Activated gamma-delta T cell treated with Interleukin-2 at 50 U/mL for 16 hours (primary cell): Measurements from ENCODE around the gene TAX1BP3.
"Not testable (repeated sequence)": the region's sequence is repeated elsewhere in the genome, so short reads cannot be mapped to it uniquely, and the experiment has no call there.

ENCODE experiments used
- DNase-seq: peaks from one replicate; pipeline ENCODE4 v3.0.0-alpha.2; 2020

Gene TAX1BP3, protein sequence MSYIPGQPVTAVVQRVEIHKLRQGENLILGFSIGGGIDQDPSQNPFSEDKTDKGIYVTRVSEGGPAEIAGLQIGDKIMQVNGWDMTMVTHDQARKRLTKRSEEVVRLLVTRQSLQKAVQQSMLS

DNA sequence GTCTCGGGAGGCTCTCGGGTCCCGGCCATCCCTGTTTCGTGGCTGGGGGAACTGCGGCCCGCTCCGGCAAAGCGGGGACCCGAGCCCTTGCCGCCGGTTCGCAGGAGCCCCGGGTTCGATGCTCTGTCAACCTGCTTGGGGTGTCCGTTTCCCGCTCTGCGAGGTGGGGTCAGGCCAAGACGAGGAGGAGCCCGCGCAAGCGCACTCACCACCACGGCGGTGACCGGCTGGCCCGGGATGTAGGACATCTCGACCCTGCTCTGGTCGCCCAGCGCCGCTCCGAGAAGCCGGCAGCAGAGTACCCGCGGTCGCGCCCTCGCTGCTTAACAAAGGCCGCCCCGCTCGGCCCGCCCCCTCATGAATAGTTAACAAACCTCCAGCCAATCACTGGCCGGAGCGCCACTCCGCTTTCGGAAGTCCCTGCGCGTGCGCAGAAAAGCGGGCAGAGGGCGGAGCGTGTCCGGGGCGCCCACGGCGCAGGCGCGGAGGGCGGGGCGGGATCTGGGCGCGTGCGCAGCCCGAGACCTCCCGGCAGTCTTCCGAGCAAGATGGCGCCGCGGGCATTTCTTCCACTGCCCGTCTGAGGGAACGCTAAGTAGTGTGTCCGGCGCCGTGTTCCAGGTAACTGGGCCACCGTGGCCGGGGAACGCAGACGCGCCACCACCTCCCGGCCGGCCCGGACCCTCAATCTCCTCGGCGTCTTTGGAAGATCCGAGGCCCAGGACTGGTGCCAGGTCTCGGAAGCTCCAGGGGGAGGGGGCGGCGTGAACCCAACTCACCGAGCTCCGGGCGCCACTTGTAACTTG lies at the start of gene TAX1BP3, which contains the start of gene EMC6:
Gene TAX1BP3, minus strand, starts transcription at position 300 of the 806 bp plus-strand sequence. Its CDS starts 52 bp downstream, at position 248.
Gene EMC6, plus strand, starts transcription at position 534 of the 806 bp plus-strand sequence. CDS start 335 bp downstream, outside the sequence.
- DNase-seq, result peak; percentile 99

DNA sequence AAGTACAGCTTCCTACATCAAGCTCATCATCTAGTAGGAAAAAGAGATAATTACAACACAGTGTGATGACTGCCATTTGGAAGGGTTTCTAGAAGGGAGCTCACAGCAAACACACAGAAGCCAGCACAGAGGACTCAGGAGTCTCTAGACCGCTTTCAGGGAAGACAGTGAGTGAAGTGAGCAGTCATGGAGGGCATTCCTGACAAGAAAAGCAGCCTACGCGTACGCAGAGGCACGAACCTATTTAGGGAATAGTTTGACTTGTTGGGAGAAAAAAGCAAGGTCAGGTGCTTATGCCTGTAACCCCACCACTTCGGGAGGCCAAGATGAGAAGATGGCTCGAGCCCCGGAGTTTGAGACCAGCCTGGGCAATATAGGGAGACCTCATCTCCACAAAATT lies 46.9 kb upstream of the TAX1BP3 start:
- no peak for DNase-seq

DNA sequence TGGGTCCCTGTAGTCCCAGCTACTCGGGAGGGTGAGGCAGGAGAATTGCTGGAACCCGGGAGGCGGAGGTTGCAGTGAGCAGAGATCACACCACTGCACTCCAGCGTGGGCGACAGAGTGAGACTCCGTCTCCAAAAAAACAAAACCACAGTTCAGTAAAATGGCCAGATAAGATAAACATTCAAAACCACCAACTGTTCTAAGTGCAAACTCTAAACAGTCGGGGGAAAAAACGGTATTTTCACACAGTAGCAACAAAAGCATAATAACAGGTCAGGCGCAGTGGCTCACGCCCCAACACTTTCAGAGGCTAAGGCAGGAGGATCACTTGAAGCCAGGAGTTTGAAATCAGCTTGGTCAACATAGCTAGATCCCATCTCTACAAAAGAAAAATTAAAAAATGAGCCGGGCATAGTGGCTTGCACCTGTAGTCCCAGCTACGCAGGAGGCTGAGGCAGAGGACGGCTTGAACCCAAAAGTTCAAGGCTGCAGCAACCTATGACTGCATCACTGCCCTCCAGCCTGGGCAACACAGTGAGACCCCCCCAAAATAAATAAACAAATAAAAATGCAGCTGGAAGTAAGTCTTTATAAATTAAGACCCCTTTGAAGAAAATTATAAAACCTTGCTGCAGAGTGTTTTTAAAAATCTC lies 44.6 kb upstream of the TAX1BP3 start:
- no peak for DNase-seq

DNA sequence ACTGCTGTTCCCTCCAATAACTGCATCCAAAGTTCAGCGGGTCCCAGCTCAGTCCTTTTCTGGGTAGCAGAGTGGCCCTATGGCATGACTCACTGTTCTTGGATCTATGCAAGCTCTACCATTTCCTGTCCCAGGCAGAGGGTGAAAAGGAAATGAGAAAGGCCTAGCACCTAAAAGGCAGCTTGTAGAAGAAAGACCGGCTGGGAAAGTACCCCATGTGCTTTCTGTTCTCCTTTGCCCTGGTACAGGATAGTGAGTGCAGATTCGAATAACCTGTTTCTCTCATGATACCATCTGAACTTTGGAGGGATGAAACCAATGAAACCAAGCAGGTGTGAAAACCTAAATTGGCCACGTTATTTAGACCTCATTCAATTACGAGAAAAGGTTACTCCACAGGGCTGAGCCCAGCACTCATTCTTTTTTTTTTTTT lies 42.6 kb upstream of the TAX1BP3 start:
- DNase-seq, result peak; percentile 72

DNA sequence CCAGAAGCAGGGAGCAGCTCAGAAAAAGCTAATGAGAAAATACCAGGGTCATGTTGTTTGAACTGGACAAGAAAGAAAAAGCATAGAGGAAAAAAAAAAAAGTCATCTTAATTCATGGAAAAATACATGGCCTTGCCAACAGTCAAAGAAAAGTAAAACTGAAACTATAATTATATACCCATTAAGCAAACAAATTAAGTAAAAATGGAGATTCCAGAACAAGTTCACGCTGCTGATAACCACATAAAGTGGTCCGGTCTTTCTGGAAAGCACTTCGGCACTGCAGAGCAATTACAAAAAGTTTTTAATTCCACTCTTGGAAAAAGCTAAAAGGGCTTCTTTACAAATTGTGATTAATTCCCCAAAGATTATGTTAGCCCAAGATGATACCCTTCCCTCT lies 40.0 kb upstream of the TAX1BP3 start:
- no peak for DNase-seq

DNA sequence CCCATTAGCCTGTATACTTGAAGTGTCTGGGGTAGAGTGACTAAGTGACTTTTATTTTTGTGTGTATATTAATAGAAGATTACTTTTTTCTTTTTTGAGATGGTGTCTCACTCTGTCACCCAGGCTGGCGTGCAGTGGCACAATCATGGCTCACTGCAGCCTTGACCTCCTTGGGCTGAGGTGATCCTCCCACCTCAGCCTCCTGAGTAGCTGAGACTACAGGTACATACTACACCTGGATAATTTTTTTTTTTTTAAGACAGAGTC lies 37.3 kb upstream of the TAX1BP3 start:
- not testable (repeated sequence) for DNase-seq

DNA sequence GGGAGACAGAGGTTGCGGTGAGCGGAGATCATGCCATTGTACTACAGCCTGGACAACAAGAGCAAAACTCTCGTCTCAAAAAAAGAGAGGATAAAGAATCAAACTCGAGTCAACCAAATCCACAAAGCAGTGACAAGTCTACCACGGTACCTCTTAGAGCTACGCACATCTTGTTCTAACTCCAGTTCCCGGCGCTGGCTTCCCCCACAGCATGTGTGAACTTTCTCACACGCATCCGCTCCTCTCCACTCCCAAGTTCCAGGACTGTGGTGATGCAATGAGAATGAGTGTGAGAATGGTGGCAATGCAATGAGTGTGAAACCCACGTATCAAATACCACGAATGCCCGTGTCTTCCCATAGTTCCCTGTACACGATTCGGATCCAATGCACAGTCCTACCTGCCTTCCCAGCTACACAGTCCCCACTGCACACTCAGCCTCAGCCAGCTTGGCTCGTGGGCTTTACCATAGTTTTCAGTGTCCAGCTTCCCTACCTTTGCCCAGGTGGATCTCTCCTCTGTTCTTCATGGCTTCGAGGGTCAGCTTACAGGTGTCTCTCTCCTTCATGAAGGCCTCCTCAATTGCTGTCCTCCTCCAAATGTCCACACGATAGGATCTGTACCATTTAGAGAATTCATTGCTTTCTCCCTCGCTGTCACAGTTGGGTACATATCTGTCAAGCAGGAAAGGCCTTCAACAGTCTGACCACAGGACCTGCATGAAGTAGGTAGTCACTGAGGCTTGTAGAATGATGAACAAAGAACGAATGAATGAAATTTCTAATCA lies 36.7 kb upstream of the TAX1BP3 start:
- no peak for DNase-seq

DNA sequence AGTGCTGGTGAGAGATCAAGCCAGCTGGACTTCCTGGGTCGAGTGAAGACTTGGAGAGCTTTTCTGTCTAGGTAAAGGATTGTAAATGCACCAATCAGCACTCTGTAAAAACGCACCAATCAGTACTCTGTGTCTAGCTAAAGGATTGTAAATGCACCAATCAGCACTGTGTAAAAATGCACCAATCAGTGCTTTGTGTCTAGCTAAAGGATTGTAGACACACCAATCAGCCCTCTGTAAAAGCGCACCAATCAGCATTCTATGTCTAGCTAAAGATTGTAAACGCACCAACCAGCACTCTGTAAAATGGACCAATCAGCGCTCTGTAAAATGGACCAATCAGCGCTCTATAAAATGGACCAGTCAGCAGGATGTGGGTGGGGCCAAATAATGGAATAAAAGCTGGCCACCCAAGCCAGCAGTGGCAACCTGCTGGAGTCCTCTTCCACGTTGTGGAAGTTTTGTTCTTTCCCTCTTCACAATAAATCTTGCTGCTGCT lies 33.7 kb upstream of the TAX1BP3 start:
- DNase-seq, result not testable (repeated sequence)

DNA sequence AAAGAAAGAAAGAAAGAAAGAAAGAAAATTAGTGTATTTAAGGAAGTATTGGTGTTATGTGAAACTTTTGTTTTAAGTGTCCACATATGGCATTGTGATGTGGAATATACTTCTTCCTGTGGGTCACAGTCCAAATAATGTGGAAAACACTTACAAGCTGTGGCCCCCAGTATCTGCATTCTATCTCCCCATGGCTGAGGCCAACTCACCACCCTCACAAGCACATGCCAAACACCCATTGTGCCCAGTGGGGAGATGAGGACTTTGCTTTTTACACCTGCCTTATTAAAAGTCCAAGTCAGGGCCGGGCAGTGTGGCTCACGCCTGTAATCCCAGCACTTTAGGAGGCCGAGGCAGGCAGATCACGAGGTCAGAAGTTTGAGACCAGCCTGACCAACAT lies 31.6 kb upstream of the TAX1BP3 start:
- no peak for DNase-seq

DNA sequence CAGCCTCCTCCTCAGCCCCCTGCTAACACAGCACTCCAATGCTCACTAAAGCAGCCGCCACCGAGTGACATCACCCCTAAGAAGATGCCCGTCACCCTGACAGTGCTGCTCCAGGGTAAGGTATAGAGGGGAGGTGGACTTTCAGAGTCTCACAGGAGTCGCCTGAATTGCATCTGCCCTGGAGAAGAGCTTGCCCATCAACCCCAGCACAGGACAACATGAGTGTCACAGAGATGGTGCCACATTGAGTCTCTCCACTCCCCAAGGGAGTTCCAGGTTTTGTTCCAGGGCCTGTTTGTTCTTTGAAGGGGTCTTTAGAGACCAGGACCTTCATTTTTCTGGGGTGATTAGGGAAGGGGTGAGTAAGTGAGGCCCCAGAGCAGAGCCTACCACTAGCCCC lies 29.8 kb upstream of the TAX1BP3 start:
- no peak for DNase-seq

DNA sequence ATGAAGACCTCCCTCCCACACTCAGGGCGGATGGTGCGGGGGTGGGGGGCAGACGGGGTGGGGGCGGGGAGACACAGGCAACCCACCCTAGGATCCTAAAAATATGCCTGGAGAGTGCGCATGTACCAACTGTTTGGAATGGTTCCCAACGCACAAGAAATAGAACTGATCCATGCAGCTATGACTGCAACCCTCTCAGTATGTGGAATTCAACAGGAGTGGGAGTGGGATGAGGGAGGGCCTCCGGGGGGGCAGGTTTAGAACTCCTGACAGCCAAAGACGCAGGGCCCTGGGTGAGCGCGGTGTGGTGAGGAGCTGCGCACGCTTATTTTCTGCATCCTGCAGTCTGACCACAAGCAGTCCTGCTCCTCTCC lies 28.7 kb upstream of the TAX1BP3 start:
- DNase-seq, result no peak

DNA sequence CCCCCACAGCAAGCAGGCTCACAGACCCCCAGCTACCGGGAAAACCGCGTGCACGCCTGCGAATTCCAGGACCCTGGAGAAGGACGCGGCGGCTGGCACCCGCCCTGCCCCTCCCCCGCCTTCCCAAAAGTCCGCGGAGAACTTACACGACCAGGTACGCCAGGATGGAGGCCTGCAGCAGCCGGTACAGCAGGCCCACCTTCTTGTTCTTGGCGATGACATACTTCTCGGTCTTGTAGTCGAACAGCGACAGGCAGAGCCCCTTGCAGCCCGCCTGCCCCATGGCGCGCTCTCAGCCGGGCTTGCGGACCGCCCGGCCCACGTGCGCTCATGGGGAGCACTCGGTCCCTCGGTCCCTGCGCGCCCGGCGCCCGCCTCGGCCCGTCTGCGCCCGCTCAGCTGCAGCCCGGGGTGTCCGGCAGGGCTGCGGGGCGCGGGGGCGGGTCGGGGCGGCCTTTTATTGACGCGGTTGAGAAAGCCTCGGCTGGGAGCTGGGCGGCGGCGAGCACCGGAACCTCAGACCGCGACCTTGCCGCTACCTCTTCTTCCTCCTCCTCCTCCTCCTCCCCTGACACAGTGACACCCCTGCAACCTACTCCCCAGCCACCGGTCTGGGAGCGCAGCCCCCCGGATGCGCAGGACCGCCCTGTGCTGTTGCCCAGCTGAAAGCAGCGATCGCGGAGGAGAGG lies 27.5 kb upstream of the TAX1BP3 start, which contains the start of gene P2RX5:
Gene P2RX5, minus strand, starts transcription at position 433 of the 689 bp plus-strand sequence. Its CDS starts 150 bp downstream, at position 283.
- peak; percentile 50 for DNase-seq

DNA sequence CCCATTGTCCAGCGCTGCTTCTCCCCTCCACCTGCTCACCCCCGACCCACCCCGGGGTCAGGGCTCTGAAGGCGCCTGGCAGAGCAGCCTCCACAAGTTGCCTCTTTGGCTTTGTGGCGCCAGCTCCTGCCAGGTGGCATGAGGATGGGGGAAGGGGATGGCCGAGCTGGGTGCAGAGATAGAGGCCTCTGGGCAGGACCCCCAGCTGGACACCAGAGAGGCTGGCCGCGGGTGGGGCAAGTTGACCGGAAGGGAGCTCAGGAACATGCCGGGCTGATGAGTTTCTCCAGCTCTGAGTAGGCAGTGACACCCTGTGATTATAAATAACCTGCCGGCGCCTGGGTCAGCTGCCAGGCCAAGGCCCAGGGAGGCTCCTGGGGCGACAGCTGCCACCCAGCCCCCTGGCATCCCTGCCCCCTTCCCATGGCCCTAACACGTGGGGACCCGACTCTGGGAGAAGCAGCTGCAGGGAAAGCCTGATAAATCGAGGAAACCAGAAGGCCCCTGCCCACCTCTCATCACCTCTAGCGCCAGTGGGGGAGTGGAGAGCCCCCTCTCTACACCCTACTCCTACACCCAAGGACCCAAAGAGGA lies 26.8 kb upstream of the TAX1BP3 start:
- no peak for DNase-seq

DNA sequence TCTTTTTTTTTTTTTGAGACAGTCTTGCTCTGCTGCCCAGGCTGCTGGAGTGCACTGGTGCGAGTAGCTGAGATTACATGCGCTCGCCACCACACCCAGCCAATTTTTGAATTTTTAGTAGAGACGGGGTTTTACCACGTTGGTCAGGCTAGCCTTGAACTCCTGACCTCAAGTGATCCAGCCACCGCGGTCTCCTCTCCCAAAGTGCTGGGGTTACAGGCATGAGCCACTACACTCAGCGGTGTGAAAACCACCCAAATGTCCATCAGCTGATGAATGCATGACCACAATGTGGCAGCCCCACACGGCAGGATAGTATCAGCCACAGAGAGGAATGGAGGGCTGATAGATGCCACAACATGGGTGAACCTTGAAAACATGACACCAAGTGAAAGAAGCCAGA lies 25.5 kb upstream of the TAX1BP3 start:
- peak; percentile 25 for DNase-seq

DNA sequence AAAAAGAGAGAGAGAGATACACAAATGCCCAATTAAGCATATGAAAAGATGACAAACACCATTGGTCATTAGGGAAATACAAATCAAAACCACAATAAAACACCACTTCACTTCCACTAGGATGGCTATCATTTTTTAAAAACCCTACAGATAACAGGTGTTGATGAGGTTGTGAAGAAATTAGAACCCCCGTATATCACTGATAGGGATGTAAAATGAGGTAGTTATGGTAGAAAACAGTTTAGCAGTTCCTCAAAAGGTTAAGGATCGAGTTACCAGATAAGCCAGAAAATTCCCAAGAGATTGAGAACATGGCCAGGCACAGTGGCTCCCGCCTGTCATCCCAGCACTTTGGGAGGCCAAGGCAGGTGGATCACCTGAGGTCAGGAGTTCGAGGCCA lies 24.8 kb upstream of the TAX1BP3 start:
- DNase-seq, result no peak

DNA sequence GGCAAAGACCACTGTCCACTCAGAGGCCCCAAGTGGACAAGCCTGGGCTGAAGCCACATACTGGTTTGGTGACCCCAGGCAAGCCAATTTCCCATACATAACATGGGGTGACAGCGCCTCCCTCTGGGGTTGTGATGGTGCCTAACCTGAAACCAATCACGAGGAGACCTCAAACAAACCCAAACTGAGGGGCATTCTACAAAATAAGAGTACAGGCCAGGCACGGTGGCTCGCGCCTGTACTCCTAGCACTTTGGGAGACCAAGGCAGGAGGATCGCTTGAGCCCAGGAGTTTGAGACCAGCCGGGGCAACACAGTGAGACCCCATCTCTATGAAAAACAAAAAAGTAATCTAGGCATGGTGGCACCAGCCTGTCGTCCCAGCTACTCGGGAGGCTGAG lies 24.0 kb upstream of the TAX1BP3 start:
- DNase-seq, result no peak

DNA sequence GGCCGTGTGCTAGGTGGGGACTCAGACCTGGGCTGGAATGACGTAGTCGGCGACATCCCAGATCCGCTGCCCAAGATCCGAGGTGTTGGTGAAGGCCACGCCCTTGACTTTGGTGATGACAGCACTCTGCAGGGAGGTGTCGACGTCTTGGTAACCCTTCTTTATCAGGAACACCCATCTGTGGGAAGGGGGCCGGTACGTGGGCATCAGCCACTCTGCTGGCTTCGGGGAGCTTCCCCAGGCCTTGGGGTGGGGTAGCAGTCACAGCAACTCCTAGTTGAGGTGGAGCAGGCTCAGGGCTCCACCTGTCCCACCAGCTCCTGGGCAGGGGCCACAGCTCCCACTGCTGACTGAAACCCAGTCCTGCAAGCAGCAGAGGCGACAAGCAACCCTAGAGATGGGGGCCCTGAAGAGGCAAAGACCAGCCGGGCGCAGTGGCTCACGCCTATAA lies 23.3 kb upstream of the TAX1BP3 start:
- DNase-seq, result no peak

DNA sequence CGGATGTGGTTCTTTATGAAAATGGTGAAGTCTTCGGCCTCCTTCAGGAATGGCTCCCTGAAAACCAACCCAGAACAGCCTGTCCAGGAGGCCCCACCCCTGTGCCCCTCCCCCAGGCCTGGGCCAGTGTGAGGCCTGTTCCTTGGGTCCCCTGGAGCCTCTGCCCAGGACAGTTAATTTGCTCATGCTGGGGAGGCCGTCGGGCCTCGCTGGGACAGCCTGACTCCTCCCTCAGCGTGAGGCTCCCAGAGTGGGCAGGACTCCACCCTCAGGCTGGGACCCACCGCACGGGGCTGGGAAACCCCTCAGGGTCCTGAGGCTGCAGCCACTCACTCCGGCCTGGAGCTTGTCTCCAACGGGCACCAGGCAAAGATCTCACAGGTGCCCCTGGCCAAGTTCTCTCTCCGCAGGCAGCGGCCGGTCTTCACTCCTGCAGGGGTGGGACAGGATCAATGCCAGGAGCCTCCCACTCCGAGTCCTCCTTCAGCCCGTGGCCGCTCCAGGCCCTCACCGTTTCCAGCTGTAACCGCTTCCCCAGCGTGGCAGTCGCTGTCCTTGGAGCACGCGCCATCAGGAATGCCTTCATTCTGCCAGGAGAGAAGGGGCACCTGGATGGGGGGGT lies 21.8 kb upstream of the TAX1BP3 start:
- DNase-seq, result no peak

DNA sequence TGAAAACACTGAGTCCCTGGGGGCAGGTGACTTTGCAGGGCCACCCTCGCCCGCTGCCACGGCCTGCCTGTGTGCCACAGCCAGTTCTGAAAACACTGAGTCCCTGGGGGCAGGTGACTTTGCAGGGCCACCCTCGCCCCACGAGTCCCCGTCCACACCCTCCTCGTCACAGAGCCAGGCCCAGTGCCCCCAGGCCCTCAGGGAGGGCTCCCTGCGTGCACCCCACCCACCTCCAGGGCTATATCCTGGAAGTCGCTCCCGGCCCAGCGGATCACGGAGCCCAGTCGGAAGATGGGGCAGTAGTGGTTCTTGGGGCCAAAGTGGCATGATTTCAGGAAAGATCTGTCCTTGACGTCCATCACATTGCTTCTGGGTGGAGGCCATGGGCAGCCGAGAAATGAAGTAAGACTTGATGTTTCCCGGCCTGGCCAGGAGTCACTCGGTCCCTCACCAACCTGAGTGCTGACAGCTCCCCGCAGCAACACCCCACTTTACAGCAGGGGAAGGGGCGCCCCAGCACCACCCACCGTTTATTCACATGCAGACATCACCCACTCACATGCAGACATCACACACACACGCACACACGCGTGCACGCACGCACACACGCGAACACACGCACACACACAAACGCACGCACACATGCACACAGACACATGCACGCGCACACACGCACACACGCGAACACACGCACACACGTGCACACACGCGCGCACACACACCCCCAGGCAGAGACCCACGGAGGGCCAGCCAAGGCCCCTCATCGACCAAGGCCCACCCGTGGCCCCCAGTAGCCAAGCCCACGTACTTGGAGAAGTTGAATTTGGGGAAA lies 21.1 kb upstream of the TAX1BP3 start:
- DNase-seq, result no peak

DNA sequence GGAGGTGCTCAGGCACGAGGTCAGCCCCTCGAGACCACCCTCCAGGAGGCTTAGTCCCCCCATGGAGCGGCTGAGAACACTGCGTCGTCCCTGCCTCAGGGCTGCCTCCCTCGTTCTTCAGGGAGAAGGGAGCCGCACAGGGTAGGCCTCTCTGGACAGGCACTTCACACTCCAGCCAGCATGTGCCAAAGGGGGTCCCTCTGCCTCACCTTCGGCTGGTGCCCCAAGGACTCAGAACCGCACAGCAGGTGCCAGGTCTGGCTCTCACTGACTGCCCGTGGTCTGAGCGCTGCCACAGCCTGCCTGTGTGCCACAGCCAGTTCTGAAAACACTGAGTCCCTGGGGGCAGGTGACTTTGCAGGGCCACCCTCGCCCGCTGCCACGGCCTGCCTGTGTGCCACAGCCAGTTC lies 20.5 kb upstream of the TAX1BP3 start:
- no peak for DNase-seq
